HAP-1 (cell line): ENCODE results near the gene WNT3.
A peak's percentile ranks its signal among the peaks of the same experiment; 100 is the strongest.
"Not testable (repeated sequence)": the region's sequence is repeated elsewhere in the genome, so short reads cannot be mapped to it uniquely, and the experiment has no call there.

Source experiments
- DNase-seq, 2 experiments: peaks; one replicate each; pipeline ENCODE4 v3.0.0-alpha.2; 2016 to 2020; ENCODE audit warnings: low spot score in 2 of 2
- H3K27me3 ChIP-seq: fragments of 250-450 bp; sonication (Bioruptor Pico); 2 replicates; pipeline ENCODE4 v1.5.1; 2020; ENCODE audit warnings: low read depth, mild to moderate bottlenecking, moderate library complexity
- H3K36me3 ChIP-seq: fragments of 250-450 bp; sonication (Bioruptor Pico); replicated peaks from 2 replicates; pipeline ENCODE4 v1.5.1; 2020; ENCODE audit warnings: mild to moderate bottlenecking
- H3K4me1 ChIP-seq: fragments of 250-450 bp; sonication (Bioruptor Pico); 2 replicates; pipeline ENCODE4 v1.5.1; 2020; ENCODE audit warnings: mild to moderate bottlenecking
- H3K4me3 ChIP-seq: fragments of 250-450 bp; sonication (Bioruptor Pico); 2 replicates; pipeline ENCODE4 v1.5.1; 2020; ENCODE audit warnings: mild to moderate bottlenecking, moderate library complexity
- H3K9me3 ChIP-seq: fragments of 250-450 bp; sonication (Bioruptor Pico); 2 replicates; pipeline ENCODE4 v1.5.1; 2020; ENCODE audit warnings: mild to moderate bottlenecking, moderate library complexity
- in situ Hi-C: fragments of 300-500 bp; cut with MboI; formaldehyde crosslinking; loops from 3 replicates; pipeline ENCODE4 v1.14.3; 2020; ENCODE audit warnings: low sequenced_read_pairs, inconsistent platforms, mixed read lengths

WNT3 gene

GRCh38 chr17:46848534-46848933 lies 30.0 kb upstream of the WNT3 start:
- Histone ChIP-seq H3K9me3 (no peaks in the 10 kb centered on the region), H3K36me3 (no peaks in the 10 kb centered on the region), H3K27me3 (peaks cover 10% of the 10 kb centered on the region), H3K4me1 (no peaks in the 10 kb centered on the region), H3K4me3 (no peak overlapping the region)
- DNase-seq = no peak
- in situ Hi-C loops = no loop called here

- no peak overlapping the region for H3K4me3 ChIP-seq
- H3K4me1 ChIP-seq = no peaks in the 10 kb centered on the region
- H3K27me3 ChIP-seq = peaks cover 10% of the 10 kb centered on the region
- in situ Hi-C loops = no loop called here
- peaks cover 4% of the 10 kb centered on the region; the same call in 1 of the 2 replicates for H3K9me3 ChIP-seq
- H3K36me3 ChIP-seq = no peaks in the 10 kb centered on the region
- no peak for DNase-seq
Measured at GRCh38 chr17:46847204-46848191, 29.0 kb upstream of the WNT3 start.

- in situ Hi-C loops = no loop called here
- Histone ChIP-seq H3K4me3 (no peak overlapping the region), H3K9me3 (peaks cover 4% of the 10 kb centered on the region; the same call in 1 of the 2 replicates), H3K36me3 (no peaks in the 10 kb centered on the region), H3K27me3 (peaks cover 3% of the 10 kb centered on the region; the same call in 1 of the 2 replicates), H3K4me1 (no peaks in the 10 kb centered on the region)
- no peak for DNase-seq
Measured at GRCh38 chr17:46842835-46843234, 24.3 kb upstream of the WNT3 start.

- no peak overlapping the region; the same call in 1 of the 2 replicates for H3K4me3 ChIP-seq
- in situ Hi-C loops = no loop called here
Measured at GRCh38 chr17:46841561-46842379, 23.3 kb upstream of the WNT3 start.

GRCh38 chr17:46840596-46840995 lies 22.1 kb upstream of the WNT3 start:
- H3K9me3 ChIP-seq, H3K27me3 ChIP-seq, H3K4me3 ChIP-seq, H3K36me3 ChIP-seq, in situ Hi-C loops, H3K4me1 ChIP-seq, DNase-seq: not testable (repeated sequence)

More at GRCh38 chr17:46841561-46842379, 23.3 kb upstream of the WNT3 start:
- Histone ChIP-seq H3K27me3 (peaks cover 3% of the 10 kb centered on the region; the same call in 1 of the 2 replicates), H3K36me3 (no peaks in the 10 kb centered on the region), H3K9me3 (peaks cover 4% of the 10 kb centered on the region; the same call in 1 of the 2 replicates), H3K4me1 (no peaks in the 10 kb centered on the region)
- peak in 1 of 2 experiments; percentile 64 for DNase-seq

GRCh38 chr17:46839211-46839610 lies 20.7 kb upstream of the WNT3 start:
- in situ Hi-C loops = no loop called here
- Histone ChIP-seq H3K4me3 (no peak overlapping the region), H3K4me1 (no peaks in the 10 kb centered on the region), H3K9me3 (peaks cover 4% of the 10 kb centered on the region; the same call in 1 of the 2 replicates), H3K36me3 (no peaks in the 10 kb centered on the region), H3K27me3 (peaks cover 6% of the 10 kb centered on the region; the same call in 1 of the 2 replicates)
- no peak for DNase-seq

GRCh38 chr17:46837521-46837920 lies 19.0 kb upstream of the WNT3 start:
- in situ Hi-C loops = no loop called here

GRCh38 chr17:46836500-46836899 lies 18.0 kb upstream of the WNT3 start:
- H3K9me3 ChIP-seq = no peaks in the 10 kb centered on the region
- in situ Hi-C loops = no loop called here
- 0 out of 2 replicates have a peak, but pooled peaks cover 6% of the 10 kb centered on the region for H3K27me3 ChIP-seq
- H3K4me3 ChIP-seq = no peak overlapping the region
- no peaks in the 10 kb centered on the region for H3K36me3 ChIP-seq
- no peak for DNase-seq
- no peaks in the 10 kb centered on the region for H3K4me1 ChIP-seq

More at GRCh38 chr17:46837521-46837920, 19.0 kb upstream of the WNT3 start:
- no peak overlapping the region for H3K4me3 ChIP-seq
- H3K27me3 ChIP-seq = peaks cover 6% of the 10 kb centered on the region; the same call in 1 of the 2 replicates
- H3K9me3 ChIP-seq = no peaks in the 10 kb centered on the region
- H3K36me3 ChIP-seq = no peaks in the 10 kb centered on the region
- H3K4me1 ChIP-seq = no peaks in the 10 kb centered on the region
- DNase-seq = no peak

GRCh38 chr17:46834846-46835245 lies 16.4 kb upstream of the WNT3 start:
- Histone ChIP-seq H3K4me1 (no peaks in the 10 kb centered on the region), H3K36me3 (no peaks in the 10 kb centered on the region), H3K27me3 (0 out of 2 replicates have a peak, but pooled peaks cover 3% of the 10 kb centered on the region), H3K9me3 (no peaks in the 10 kb centered on the region), H3K4me3 (no peak overlapping the region)
- DNase-seq = no peak
- in situ Hi-C loops = loop anchor here (5.0 kb wide), 1 partner anchor 38 kb away; no protein-coding TSS in a partner anchor

GRCh38 chr17:46833840-46834208 lies 15.3 kb upstream of the WNT3 start:
- Histone ChIP-seq H3K4me3 (no peak overlapping the region), H3K4me1 (no peaks in the 10 kb centered on the region), H3K27me3 (0 out of 2 replicates have a peak, but pooled peaks cover 3% of the 10 kb centered on the region), H3K36me3 (no peaks in the 10 kb centered on the region), H3K9me3 (no peaks in the 10 kb centered on the region)
- in situ Hi-C loops = loop anchor here (5.0 kb wide), 1 partner anchor 37 kb away; no protein-coding TSS in a partner anchor
- DNase-seq = no peak

- no peaks in the 10 kb centered on the region for H3K9me3 ChIP-seq
- no peak overlapping the region for H3K4me3 ChIP-seq
- 0 out of 2 replicates have a peak, but pooled peaks cover 3% of the 10 kb centered on the region for H3K27me3 ChIP-seq
- in situ Hi-C loops = loop anchor here (5.0 kb wide), 1 partner anchor 36 kb away; no protein-coding TSS in a partner anchor
- DNase-seq = no peak
- H3K4me1 ChIP-seq = no peaks in the 10 kb centered on the region
- H3K36me3 ChIP-seq = no peaks in the 10 kb centered on the region
Measured at GRCh38 chr17:46832945-46833839, 14.7 kb upstream of the WNT3 start.

GRCh38 chr17:46832331-46832821 lies 13.9 kb upstream of the WNT3 start:
- DNase-seq = no peak
- Histone ChIP-seq H3K27me3 (0 out of 2 replicates have a peak, but pooled peaks cover 3% of the 10 kb centered on the region), H3K4me1 (no peaks in the 10 kb centered on the region), H3K9me3 (no peaks in the 10 kb centered on the region), H3K36me3 (no peaks in the 10 kb centered on the region), H3K4me3 (no peak overlapping the region)
- in situ Hi-C loops = loop anchor here (5.0 kb wide), 1 partner anchor 35 kb away; no protein-coding TSS in a partner anchor
